Smooth muscle cell (in vitro differentiated cells): Measurements from ENCODE around the gene WDR35. TPM values are rescaled to one million over a fixed set of nuclear protein-coding genes. Genes with fewer than 3 reads are reported as not detected.

ENCODE experiments used
- DNase-seq: peaks from one replicate; lab custom pipeline; 2025; ENCODE audit not compliant: unreplicated experiment; lab: John Stamatoyannopoulos, UW
- H2AFZ ChIP-seq: fragments of 200-600 bp; sonication (generic); 2 replicates; pipeline ENCODE4 v1.6.0; 2016; ENCODE audit warnings: antibody characterized with exemption, low read depth, mild to moderate bottlenecking
- H3F3A ChIP-seq: fragments of 200-600 bp; sonication (generic); 2 replicates; pipeline ENCODE4 v1.6.0; 2017; ENCODE audit warnings: antibody characterized with exemption, low read depth
- H3K27ac ChIP-seq: fragments of 200-600 bp; sonication (generic); 2 replicates; pipeline ENCODE4 v1.5.1; 2016; ENCODE audit warnings: low read depth, mild to moderate bottlenecking
- H3K27me3 ChIP-seq: fragments of 200-600 bp; sonication (generic); 2 replicates; pipeline ENCODE4 v1.6.1; 2016; ENCODE audit warnings: low read depth, mild to moderate bottlenecking
- H3K36me3 ChIP-seq: fragments of 200-600 bp; sonication (generic); 2 replicates; pipeline ENCODE4 v1.5.1; 2016; ENCODE audit warnings: low read depth
- H3K4me1 ChIP-seq: fragments of 200-600 bp; sonication (generic); 2 replicates; pipeline ENCODE4 v1.5.1; 2016; ENCODE audit warnings: low read depth
- H3K4me2 ChIP-seq: fragments of 200-600 bp; sonication (generic); 2 replicates; pipeline ENCODE4 v1.6.0; 2016; ENCODE audit warnings: mild to moderate bottlenecking
- H3K4me3 ChIP-seq: fragments of 200-600 bp; sonication (generic); 2 replicates; pipeline ENCODE4 v1.5.1; 2016; ENCODE audit warnings: mild to moderate bottlenecking
- H3K79me2 ChIP-seq: fragments of 200-600 bp; sonication (generic); 2 replicates; pipeline ENCODE4 v1.6.0; 2016; ENCODE audit warnings: low read depth, mild to moderate bottlenecking
- H3K9ac ChIP-seq: fragments of 200-600 bp; sonication (generic); 2 replicates; pipeline ENCODE4 v1.6.0; 2016; ENCODE audit warnings: low read depth
- H3K9me3 ChIP-seq: fragments of 200-600 bp; sonication (generic); replicated peaks from 2 replicates; pipeline ENCODE4 v1.5.1; 2016; ENCODE audit warnings: low read depth
- H4K20me1 ChIP-seq: fragments of 200-600 bp; sonication (generic); 2 replicates; pipeline ENCODE4 v1.6.0; 2016; ENCODE audit warnings: low read depth
- WGBS: methylation state at CpG from one replicate; pipeline ENCODE4 v1.1.7; 2016; ENCODE audit warnings: low lambda C conversion rate; 5-methylcytosine and 5-hydroxymethylcytosine counted together
- polyA plus RNA-seq: library from polyadenylated mRNA; unstranded; fragments of >200 nt; fragmentation: Nextera tagmentation; extraction: Ambion mirVana; gene quantifications from 2 replicates; pipeline ENCODE4 v1.2.1, GENCODE V29; 2016
- total RNA-seq: library from RNA; depleted of rRNA; stranded (reverse); fragments of >200 nt; gene quantifications from 2 replicates; pipeline ENCODE4 v1.2.3, GENCODE V29; 2014
- TF ChIP-seq, protein P1 (sequence below): fragments of 200-600 bp; sonication (generic); IDR thresholded peaks from 2 replicates; pipeline ENCODE4 v1.5.1; 2017; ENCODE audit warnings: borderline replicate concordance, mild to moderate bottlenecking, antibody characterized with exemption; ENCODE audit not compliant: insufficient read depth, poor library complexity, severe bottlenecking

The WDR35 gene
- total and polyA plus RNA-seq, 2 experiments from 2014 or later = 0.70 to 4.7 TPM

DNA sequence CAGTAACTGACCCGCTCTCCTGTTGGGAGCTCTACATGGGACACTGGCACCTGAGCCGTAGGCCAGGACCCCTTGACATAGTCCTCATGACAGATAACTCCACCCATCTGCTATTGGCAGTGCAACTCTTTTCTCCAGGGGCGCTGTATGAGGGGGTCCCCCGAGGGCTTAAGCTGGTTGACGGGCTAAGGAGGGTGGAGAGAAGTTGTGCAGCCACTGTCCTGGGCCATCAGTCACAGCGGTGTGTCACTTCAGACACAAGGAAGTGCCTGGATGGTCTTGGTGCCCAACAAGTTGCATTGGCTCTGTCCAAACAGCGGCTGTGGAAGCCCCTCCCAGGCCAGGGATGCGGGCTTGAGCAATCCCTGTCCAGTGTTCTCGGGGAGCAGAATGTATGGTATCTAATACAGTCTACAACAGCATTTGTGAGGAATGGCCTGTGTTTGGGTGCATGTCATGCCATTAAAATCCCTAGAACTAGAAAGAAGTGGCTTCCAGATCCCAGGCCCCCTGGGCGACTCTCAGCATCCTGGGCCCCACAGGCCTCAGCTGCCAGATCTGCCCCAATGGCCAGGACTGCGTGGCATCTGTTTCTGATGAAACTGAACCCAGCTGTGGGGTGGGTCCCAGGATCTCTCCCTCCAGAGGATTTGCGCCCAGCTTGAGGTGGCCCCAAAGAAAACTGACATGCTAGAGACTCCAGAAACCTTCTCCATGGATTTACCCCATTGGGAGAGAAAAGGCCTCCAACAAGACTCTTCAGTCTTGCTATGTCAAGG, 111.4 kb downstream of the WDR35 start:
- Histone ChIP-seq H2AFZ (no peak overlapping the region), H3K9ac (no peak overlapping the region), H3K27ac (no peak overlapping the region), H3F3A (no peaks in the 10 kb centered on the region), H3K27me3 (no peaks in the 10 kb centered on the region), H3K4me3 (no peak overlapping the region), H3K9me3 (no peaks in the 10 kb centered on the region), H3K4me2 (no peak overlapping the region), H3K4me1 (no peaks in the 10 kb centered on the region), H3K79me2 (no peaks in the 10 kb centered on the region), H3K36me3 (no peaks in the 10 kb centered on the region), H4K20me1 (no peaks in the 10 kb centered on the region)
- TF ChIP-seq, protein P1, sequence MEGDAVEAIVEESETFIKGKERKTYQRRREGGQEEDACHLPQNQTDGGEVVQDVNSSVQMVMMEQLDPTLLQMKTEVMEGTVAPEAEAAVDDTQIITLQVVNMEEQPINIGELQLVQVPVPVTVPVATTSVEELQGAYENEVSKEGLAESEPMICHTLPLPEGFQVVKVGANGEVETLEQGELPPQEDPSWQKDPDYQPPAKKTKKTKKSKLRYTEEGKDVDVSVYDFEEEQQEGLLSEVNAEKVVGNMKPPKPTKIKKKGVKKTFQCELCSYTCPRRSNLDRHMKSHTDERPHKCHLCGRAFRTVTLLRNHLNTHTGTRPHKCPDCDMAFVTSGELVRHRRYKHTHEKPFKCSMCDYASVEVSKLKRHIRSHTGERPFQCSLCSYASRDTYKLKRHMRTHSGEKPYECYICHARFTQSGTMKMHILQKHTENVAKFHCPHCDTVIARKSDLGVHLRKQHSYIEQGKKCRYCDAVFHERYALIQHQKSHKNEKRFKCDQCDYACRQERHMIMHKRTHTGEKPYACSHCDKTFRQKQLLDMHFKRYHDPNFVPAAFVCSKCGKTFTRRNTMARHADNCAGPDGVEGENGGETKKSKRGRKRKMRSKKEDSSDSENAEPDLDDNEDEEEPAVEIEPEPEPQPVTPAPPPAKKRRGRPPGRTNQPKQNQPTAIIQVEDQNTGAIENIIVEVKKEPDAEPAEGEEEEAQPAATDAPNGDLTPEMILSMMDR = no peak
- 95% methylated on average over 12 of the region's 12 CpGs for WGBS
- no peak for DNase-seq

DNA sequence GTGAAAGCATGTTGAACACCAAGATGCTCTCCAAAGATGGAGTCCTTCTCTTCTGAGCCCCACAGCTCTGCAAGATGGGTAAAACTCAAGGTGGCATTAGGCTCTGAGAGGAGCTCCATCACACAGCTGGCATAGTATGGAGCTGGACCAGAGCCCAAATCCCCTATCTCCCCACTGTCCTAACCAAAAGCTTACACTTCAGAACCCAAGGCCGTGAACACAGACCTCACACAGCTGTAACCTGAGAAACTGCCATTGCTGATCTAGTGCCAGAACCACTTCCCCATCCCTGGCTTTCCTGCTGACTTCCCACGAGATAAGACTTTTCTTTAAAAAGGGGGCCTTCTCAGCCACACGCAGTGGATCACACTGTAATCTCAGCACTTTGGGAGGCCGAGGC, 113.2 kb downstream of the WDR35 start:
- Histone ChIP-seq H3K27ac (no peak overlapping the region), H3K9ac (no peak overlapping the region), H3K79me2 (no peaks in the 10 kb centered on the region), H2AFZ (no peak overlapping the region), H3K4me2 (no peak overlapping the region), H3K27me3 (no peaks in the 10 kb centered on the region), H3K36me3 (no peaks in the 10 kb centered on the region), H4K20me1 (no peaks in the 10 kb centered on the region), H3K4me1 (no peaks in the 10 kb centered on the region), H3K4me3 (no peak overlapping the region), H3K9me3 (no peaks in the 10 kb centered on the region), H3F3A (no peaks in the 10 kb centered on the region)
- TF ChIP-seq, protein P1 = no peak
- WGBS = 68% methylated on average over 4 of the region's 4 CpGs
- no peak for DNase-seq

GRCh38 chr2:19875280-19875679, 114.6 kb downstream of the WDR35 start:
- no peak overlapping the region for H3K4me3 ChIP-seq
- TF ChIP-seq, protein P1 = no peak
- H3K79me2 ChIP-seq = no peaks in the 10 kb centered on the region
- no peak overlapping the region for H3K4me2 ChIP-seq
- H3K27me3 ChIP-seq = no peaks in the 10 kb centered on the region
- no peak overlapping the region for H3K9ac ChIP-seq
- no peaks in the 10 kb centered on the region for H3K9me3 ChIP-seq
- no peaks in the 10 kb centered on the region for H3K36me3 ChIP-seq
- no peak overlapping the region for H2AFZ ChIP-seq
- H4K20me1 ChIP-seq = no peaks in the 10 kb centered on the region
- no peak for DNase-seq
- H3K27ac ChIP-seq = no peak overlapping the region
- 88% methylated on average over 1 of the region's 1 CpG for WGBS
- H3F3A ChIP-seq = no peaks in the 10 kb centered on the region
- H3K4me1 ChIP-seq = no peaks in the 10 kb centered on the region

GRCh38 chr2:19874726-19875125, 115.2 kb downstream of the WDR35 start:
- TF ChIP-seq, protein P1 = no peak
- no peaks in the 10 kb centered on the region for H3K36me3 ChIP-seq
- no peaks in the 10 kb centered on the region for H3K9me3 ChIP-seq
- no peak overlapping the region for H3K4me3 ChIP-seq
- no peak overlapping the region for H3K4me2 ChIP-seq
- H3F3A ChIP-seq = no peaks in the 10 kb centered on the region
- no peaks in the 10 kb centered on the region for H3K79me2 ChIP-seq
- no peak overlapping the region for H3K9ac ChIP-seq
- no peak overlapping the region for H3K27ac ChIP-seq
- no peaks in the 10 kb centered on the region for H3K27me3 ChIP-seq
- 89% methylated on average over 3 of the region's 3 CpGs for WGBS
- no peak for DNase-seq
- no peaks in the 10 kb centered on the region for H4K20me1 ChIP-seq
- H3K4me1 ChIP-seq = no peaks in the 10 kb centered on the region
- no peak overlapping the region for H2AFZ ChIP-seq
